Limb (tissue), 2 donors: ENCODE measurements around the gene SLC66A2.
"Not testable (repeated sequence)": the region's sequence is repeated elsewhere in the genome, so short reads cannot be mapped to it uniquely, and the experiment has no call there.

Experiments
- DNase-seq, 2 donors: peaks; one replicate each; pipeline ENCODE4 v3.0.0-alpha.2; 2016; ENCODE audit errors: extremely low spot score in 2 of 2

The SLC66A2 gene

GRCh38 chr18:79883461-79884293 lies 67.8 kb downstream of the SLC66A2 start:
- DNase-seq = no peak

- no peak for DNase-seq
These were observed 68.8 kb downstream of the SLC66A2 start for GRCh38 chr18:79882522-79883241.

GRCh38 chr18:79881695-79882094 lies 69.8 kb downstream of the SLC66A2 start:
- DNase-seq = no peak

GRCh38 chr18:79879566-79879965 lies 71.9 kb downstream of the SLC66A2 start:
- DNase-seq = no peak

- DNase-seq = no peak
These were observed 72.6 kb downstream of the SLC66A2 start for GRCh38 chr18:79878741-79879378.

- DNase-seq = not testable (repeated sequence)
These were observed 73.2 kb downstream of the SLC66A2 start for GRCh38 chr18:79878246-79878645.

- no peak for DNase-seq
These were observed 74.0 kb downstream of the SLC66A2 start for GRCh38 chr18:79877163-79878091.

- no peak for DNase-seq
These were observed 75.0 kb downstream of the SLC66A2 start for GRCh38 chr18:79876497-79876896.

- no peak for DNase-seq
These were observed 75.5 kb downstream of the SLC66A2 start for GRCh38 chr18:79875931-79876461.

- no peak for DNase-seq
These were observed 75.9 kb downstream of the SLC66A2 start for GRCh38 chr18:79875531-79875919.

GRCh38 chr18:79874553-79875530 lies 76.6 kb downstream of the SLC66A2 start:
- DNase-seq = no peak

GRCh38 chr18:79873449-79874110 lies 77.9 kb downstream of the SLC66A2 start:
- DNase-seq = no peak

GRCh38 chr18:79872527-79873444 lies 78.7 kb downstream of the SLC66A2 start:
- DNase-seq = no peak

GRCh38 chr18:79871481-79872091 lies 79.9 kb downstream of the SLC66A2 start:
- DNase-seq = no peak

GRCh38 chr18:79871026-79871390 lies 80.4 kb downstream of the SLC66A2 start:
- DNase-seq = no peak

GRCh38 chr18:79870301-79871025 lies 81.0 kb downstream of the SLC66A2 start:
- DNase-seq = no peak
